OCI-LY3 (cell line): Measurements from ENCODE around the gene SAMM50.

Experiments
- H2AFZ ChIP-seq: fragments of 200-600, 300-600 bp; shearing (Covaris generic); 2 replicates; pipeline ENCODE4 v1.6.0; 2014; ENCODE audit warnings: antibody characterized with exemption, low read depth, low read length
- H3K27ac ChIP-seq: fragments of 200-600, 300-600 bp; sonication (generic); 2 replicates; pipeline ENCODE4 v1.5.1; 2014; ENCODE audit warnings: mild to moderate bottlenecking, low read length, moderate library complexity, mixed read lengths
- H3K27me3 ChIP-seq: fragments of 200-600, 300-600 bp; sonication (generic); 2 replicates; pipeline ENCODE4 v1.6.1; 2014; ENCODE audit warnings: low read depth, low read length, mixed read lengths
- H3K36me3 ChIP-seq: fragments of 200-600, 300-600 bp; sonication (generic); replicated peaks from 2 replicates; pipeline ENCODE3; 2014; ENCODE audit warnings: low read depth, low read length, mixed read lengths
- H3K4me1 ChIP-seq: fragments of 300-600, 200-600 bp; sonication (generic); 2 replicates; pipeline ENCODE4 v1.6.1; 2014; ENCODE audit warnings: low read length, mixed read lengths
- H3K4me2 ChIP-seq: fragments of 200-600, 300-600 bp; sonication (generic); 2 replicates; pipeline ENCODE4 v1.6.1; 2014; ENCODE audit warnings: low read length, mixed read lengths
- H3K4me3 ChIP-seq: fragments of 300-600, 200-600 bp; sonication (generic); 2 replicates; pipeline ENCODE4 v1.5.1; 2014; ENCODE audit warnings: antibody characterized with exemption, mild to moderate bottlenecking, low read length, moderate library complexity
- H3K79me2 ChIP-seq: fragments of 300-600, 200-600 bp; shearing (Covaris generic); 2 replicates; pipeline ENCODE4 v1.6.1; 2014; ENCODE audit warnings: mild to moderate bottlenecking, low read length, mixed read lengths
- H3K9ac ChIP-seq: fragments of 300-600, 200-600 bp; shearing (Covaris generic); 2 replicates; pipeline ENCODE4 v1.6.0; 2014; ENCODE audit warnings: mild to moderate bottlenecking, low read length, moderate library complexity
- H3K9me3 ChIP-seq: fragments of 200-600, 300-600 bp; shearing (Covaris generic); 2 replicates; pipeline ENCODE4 v1.6.1; 2014; ENCODE audit warnings: low read length, mixed read lengths; ENCODE audit not compliant: insufficient read depth
- H4K20me1 ChIP-seq: fragments of 200-600, 300-600 bp; sonication (generic); 2 replicates; pipeline ENCODE4 v1.6.1; 2016; ENCODE audit warnings: low read length, mixed read lengths; ENCODE audit not compliant: insufficient read depth
- CTCF ChIP-seq: fragments of 200-600, 300-600 bp; sonication (generic); IDR thresholded peaks from 2 replicates; pipeline ENCODE4 v1.5.1; 2014; ENCODE audit warnings: antibody characterized with exemption, low read length, low read depth
- EZH2phosphoT487 ChIP-seq: fragments of 200-600 bp; shearing (Covaris generic); IDR thresholded peaks from 2 replicates; pipeline ENCODE4 v1.6.1; 2018; ENCODE audit warnings: antibody characterized with exemption, mixed run types, low read depth

SAMM50 gene

GRCh38 chr22:44026066-44026629 lies 70.9 kb downstream of the SAMM50 start:
- peaks cover 12% of the 10 kb centered on the region for H3K36me3 ChIP-seq
- H4K20me1 ChIP-seq: peaks cover 28% of the 10 kb centered on the region
- H3K4me3 ChIP-seq: peak overlapping the region; percentile 92
- H3K27me3 ChIP-seq: no peaks in the 10 kb centered on the region
- peak overlapping the region; percentile 98 for H3K4me2 ChIP-seq
- H2AFZ ChIP-seq: no peak overlapping the region
- peaks cover 41% of the 10 kb centered on the region for H3K4me1 ChIP-seq
- TF ChIP-seq CTCF (no peak), EZH2phosphoT487 (no peak)
- H3K27ac ChIP-seq: peak overlapping the region; percentile 85
- peaks cover 81% of the 10 kb centered on the region for H3K79me2 ChIP-seq
- H3K9ac ChIP-seq: peak overlapping the region; percentile 76
- no peaks in the 10 kb centered on the region for H3K9me3 ChIP-seq

GRCh38 chr22:44026630-44027511 lies 71.6 kb downstream of the SAMM50 start:
- no peak overlapping the region for H2AFZ ChIP-seq
- H3K36me3 ChIP-seq: peaks cover 14% of the 10 kb centered on the region
- no peak for TF ChIP-seq EZH2phosphoT487
- H3K4me2 ChIP-seq: peak overlapping the region; percentile 98
- peaks cover 35% of the 10 kb centered on the region for H4K20me1 ChIP-seq
- peak overlapping the region; percentile 85 for H3K27ac ChIP-seq
- peaks cover 86% of the 10 kb centered on the region for H3K79me2 ChIP-seq
- H3K27me3 ChIP-seq: no peaks in the 10 kb centered on the region
- peaks cover 41% of the 10 kb centered on the region for H3K4me1 ChIP-seq
- no peaks in the 10 kb centered on the region for H3K9me3 ChIP-seq
- H3K9ac ChIP-seq: peak overlapping the region; percentile 76
- peak overlapping the region; percentile 92 for H3K4me3 ChIP-seq

- TF ChIP-seq EZH2phosphoT487: no peak
- TF ChIP-seq CTCF: no peak
- H3K9ac ChIP-seq: no peak overlapping the region
- H3K4me2 ChIP-seq: no peak overlapping the region; the same call in 1 of the 2 replicates
- H3K27me3 ChIP-seq: no peaks in the 10 kb centered on the region
- H3K9me3 ChIP-seq: no peaks in the 10 kb centered on the region
- H4K20me1 ChIP-seq: peaks cover 47% of the 10 kb centered on the region
- no peak overlapping the region for H3K4me3 ChIP-seq
- H3K27ac ChIP-seq: no peak overlapping the region
- no peak overlapping the region for H2AFZ ChIP-seq
- H3K36me3 ChIP-seq: peaks cover 19% of the 10 kb centered on the region
- H3K79me2 ChIP-seq: peaks cover 88% of the 10 kb centered on the region
- peaks cover 33% of the 10 kb centered on the region for H3K4me1 ChIP-seq
Measured at GRCh38 chr22:44028091-44028490, 72.8 kb downstream of the SAMM50 start.

DNA sequence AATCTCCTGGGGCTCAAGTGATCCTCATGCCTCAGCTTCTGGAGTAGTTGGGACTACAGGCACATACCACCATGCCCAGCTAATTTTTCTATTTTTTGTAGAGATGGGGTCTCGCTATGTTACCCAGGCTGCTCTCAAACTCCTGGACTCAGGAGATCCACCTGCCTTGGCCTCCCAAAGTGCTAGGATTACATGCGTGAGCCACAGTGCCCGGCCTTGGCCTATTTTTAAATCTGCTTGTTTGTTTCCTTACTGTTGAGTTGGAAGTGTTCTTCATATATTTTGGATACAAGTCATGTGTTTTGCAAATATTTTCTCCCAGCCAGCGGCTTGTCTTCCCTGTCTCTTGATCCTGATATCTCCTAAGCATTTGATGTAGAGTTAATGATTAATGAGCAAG lies 73.8 kb downstream of the SAMM50 start:
- Histone ChIP-seq H3K79me2 (peaks cover 88% of the 10 kb centered on the region), H3K4me1 (peaks cover 30% of the 10 kb centered on the region), H3K9me3 (no peaks in the 10 kb centered on the region), H3K27ac (no peak overlapping the region), H3K36me3 (peaks cover 19% of the 10 kb centered on the region), H3K4me3 (no peak overlapping the region), H3K4me2 (no peak overlapping the region), H2AFZ (no peak overlapping the region), H3K27me3 (no peaks in the 10 kb centered on the region), H3K9ac (no peak overlapping the region), H4K20me1 (peaks cover 54% of the 10 kb centered on the region)
- no peak for TF ChIP-seq CTCF
- no peak for TF ChIP-seq EZH2phosphoT487
